Measurements from ENCODE around the gene OR13C5. TPM values are rescaled to one million over a fixed set of nuclear protein-coding genes. Genes with fewer than 3 reads are reported as not detected.

OR13C5 gene
- total and polyA plus RNA-seq, 2 of the 13 experiments (the other 11 are each of a cell fraction or from before 2014, with no cell fraction given) = not detected

GRCh38 chr9:104580562-104580961 lies 18.7 kb downstream of the OR13C5 start (continued):
- TF ChIP-seq, protein P1, sequence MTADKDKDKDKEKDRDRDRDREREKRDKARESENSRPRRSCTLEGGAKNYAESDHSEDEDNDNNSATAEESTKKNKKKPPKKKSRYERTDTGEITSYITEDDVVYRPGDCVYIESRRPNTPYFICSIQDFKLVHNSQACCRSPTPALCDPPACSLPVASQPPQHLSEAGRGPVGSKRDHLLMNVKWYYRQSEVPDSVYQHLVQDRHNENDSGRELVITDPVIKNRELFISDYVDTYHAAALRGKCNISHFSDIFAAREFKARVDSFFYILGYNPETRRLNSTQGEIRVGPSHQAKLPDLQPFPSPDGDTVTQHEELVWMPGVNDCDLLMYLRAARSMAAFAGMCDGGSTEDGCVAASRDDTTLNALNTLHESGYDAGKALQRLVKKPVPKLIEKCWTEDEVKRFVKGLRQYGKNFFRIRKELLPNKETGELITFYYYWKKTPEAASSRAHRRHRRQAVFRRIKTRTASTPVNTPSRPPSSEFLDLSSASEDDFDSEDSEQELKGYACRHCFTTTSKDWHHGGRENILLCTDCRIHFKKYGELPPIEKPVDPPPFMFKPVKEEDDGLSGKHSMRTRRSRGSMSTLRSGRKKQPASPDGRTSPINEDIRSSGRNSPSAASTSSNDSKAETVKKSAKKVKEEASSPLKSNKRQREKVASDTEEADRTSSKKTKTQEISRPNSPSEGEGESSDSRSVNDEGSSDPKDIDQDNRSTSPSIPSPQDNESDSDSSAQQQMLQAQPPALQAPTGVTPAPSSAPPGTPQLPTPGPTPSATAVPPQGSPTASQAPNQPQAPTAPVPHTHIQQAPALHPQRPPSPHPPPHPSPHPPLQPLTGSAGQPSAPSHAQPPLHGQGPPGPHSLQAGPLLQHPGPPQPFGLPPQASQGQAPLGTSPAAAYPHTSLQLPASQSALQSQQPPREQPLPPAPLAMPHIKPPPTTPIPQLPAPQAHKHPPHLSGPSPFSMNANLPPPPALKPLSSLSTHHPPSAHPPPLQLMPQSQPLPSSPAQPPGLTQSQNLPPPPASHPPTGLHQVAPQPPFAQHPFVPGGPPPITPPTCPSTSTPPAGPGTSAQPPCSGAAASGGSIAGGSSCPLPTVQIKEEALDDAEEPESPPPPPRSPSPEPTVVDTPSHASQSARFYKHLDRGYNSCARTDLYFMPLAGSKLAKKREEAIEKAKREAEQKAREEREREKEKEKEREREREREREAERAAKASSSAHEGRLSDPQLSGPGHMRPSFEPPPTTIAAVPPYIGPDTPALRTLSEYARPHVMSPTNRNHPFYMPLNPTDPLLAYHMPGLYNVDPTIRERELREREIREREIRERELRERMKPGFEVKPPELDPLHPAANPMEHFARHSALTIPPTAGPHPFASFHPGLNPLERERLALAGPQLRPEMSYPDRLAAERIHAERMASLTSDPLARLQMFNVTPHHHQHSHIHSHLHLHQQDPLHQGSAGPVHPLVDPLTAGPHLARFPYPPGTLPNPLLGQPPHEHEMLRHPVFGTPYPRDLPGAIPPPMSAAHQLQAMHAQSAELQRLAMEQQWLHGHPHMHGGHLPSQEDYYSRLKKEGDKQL (CRISPR knock-in tag; IDR thresholded peaks at IDR 0.05; ENCODE audit: low read depth) = no peak
- TF ChIP-seq ZNF546 (CRISPR knock-in tag; conservative IDR thresholded peaks at IDR 0.05) (no peak), ZNF136 (CRISPR knock-in tag; IDR thresholded peaks at IDR 0.05; ENCODE audit: low read depth) (no peak), ZNF790 (CRISPR knock-in tag; IDR thresholded peaks at IDR 0.05; ENCODE audit: borderline replicate concordance) (no peak), TSC22D2 (CRISPR knock-in tag; IDR thresholded peaks at IDR 0.05; ENCODE audit: borderline replicate concordance) (no peak), HHEX (CRISPR knock-in tag; IDR thresholded peaks at IDR 0.05) (no peak), GATAD2A (CRISPR knock-in tag; IDR thresholded peaks at IDR 0.05) (no peak)
- TF ChIP-seq, protein P2, sequence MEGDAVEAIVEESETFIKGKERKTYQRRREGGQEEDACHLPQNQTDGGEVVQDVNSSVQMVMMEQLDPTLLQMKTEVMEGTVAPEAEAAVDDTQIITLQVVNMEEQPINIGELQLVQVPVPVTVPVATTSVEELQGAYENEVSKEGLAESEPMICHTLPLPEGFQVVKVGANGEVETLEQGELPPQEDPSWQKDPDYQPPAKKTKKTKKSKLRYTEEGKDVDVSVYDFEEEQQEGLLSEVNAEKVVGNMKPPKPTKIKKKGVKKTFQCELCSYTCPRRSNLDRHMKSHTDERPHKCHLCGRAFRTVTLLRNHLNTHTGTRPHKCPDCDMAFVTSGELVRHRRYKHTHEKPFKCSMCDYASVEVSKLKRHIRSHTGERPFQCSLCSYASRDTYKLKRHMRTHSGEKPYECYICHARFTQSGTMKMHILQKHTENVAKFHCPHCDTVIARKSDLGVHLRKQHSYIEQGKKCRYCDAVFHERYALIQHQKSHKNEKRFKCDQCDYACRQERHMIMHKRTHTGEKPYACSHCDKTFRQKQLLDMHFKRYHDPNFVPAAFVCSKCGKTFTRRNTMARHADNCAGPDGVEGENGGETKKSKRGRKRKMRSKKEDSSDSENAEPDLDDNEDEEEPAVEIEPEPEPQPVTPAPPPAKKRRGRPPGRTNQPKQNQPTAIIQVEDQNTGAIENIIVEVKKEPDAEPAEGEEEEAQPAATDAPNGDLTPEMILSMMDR (CRISPR knock-in tag; IDR thresholded peaks at IDR 0.05) = no peak
- TF ChIP-seq, protein P3, sequence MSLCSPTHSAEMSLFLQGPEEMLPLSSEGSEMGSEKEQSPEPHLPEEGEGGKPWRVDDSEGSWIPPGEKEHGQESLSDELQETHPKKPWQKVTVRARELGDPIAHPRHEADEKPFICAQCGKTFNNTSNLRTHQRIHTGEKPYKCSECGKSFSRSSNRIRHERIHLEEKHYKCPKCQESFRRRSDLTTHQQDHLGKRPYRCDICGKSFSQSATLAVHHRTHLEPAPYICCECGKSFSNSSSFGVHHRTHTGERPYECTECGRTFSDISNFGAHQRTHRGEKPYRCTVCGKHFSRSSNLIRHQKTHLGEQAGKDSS (CRISPR knock-in tag; IDR thresholded peaks at IDR 0.05; ENCODE audit: borderline replicate concordance, low read depth) = no peak

Measured in HepG2 (cell line).